DOHH2 (cell line): Measurements from ENCODE around the gene TSHZ2.

Experiments
- H3F3A ChIP-seq: fragments of 200-600 bp; sonication (generic), shearing (Covaris generic); 2 replicates; pipeline ENCODE4 v1.6.0; 2016; ENCODE audit warnings: antibody characterized with exemption, mild to moderate bottlenecking; ENCODE audit not compliant: control insufficient read depth, insufficient read depth
- H3K27ac ChIP-seq: fragments of 200-600 bp; sonication (generic); 2 replicates; pipeline ENCODE4 v1.5.1; 2014; ENCODE audit warnings: low read depth, mild to moderate bottlenecking, low read length, moderate library complexity
- H3K27me3 ChIP-seq: fragments of 200-600 bp; sonication (generic); 2 replicates; pipeline ENCODE4 v1.6.1; 2014; ENCODE audit warnings: mild to moderate bottlenecking, low read length, mixed read lengths; ENCODE audit not compliant: control insufficient read depth
- H3K36me3 ChIP-seq: fragments of 200-600 bp; sonication (generic); 2 replicates; pipeline ENCODE4 v1.6.1; 2014; ENCODE audit warnings: mild to moderate bottlenecking, low read length, moderate library complexity, mixed read lengths; ENCODE audit not compliant: control insufficient read depth
- H3K4me1 ChIP-seq: fragments of 200-600 bp; sonication (generic); 2 replicates; pipeline ENCODE4 v1.6.1; 2014; ENCODE audit warnings: mild to moderate bottlenecking, low read length, mixed read lengths; ENCODE audit not compliant: control insufficient read depth
- H3K4me2 ChIP-seq: fragments of 200-600 bp; sonication (generic); 2 replicates; pipeline ENCODE4 v1.6.0; 2014; ENCODE audit warnings: mild to moderate bottlenecking, low read length, moderate library complexity
- H3K4me3 ChIP-seq: fragments of 200-600 bp; sonication (generic); 2 replicates; pipeline ENCODE4 v1.5.1; 2014; ENCODE audit warnings: mild to moderate bottlenecking, low read length, mixed read lengths
- H3K79me2 ChIP-seq: fragments of 200-600 bp; sonication (generic); 2 replicates; pipeline ENCODE4 v1.6.1; 2014; ENCODE audit warnings: mild to moderate bottlenecking, low read length, mixed read lengths; ENCODE audit not compliant: control insufficient read depth
- H3K9me2 ChIP-seq: fragments of 200-600 bp; sonication (generic); replicated peaks from 2 replicates; pipeline ENCODE4 v1.6.1; 2014; ENCODE audit warnings: mild to moderate bottlenecking, low read length, mixed read lengths; ENCODE audit not compliant: control insufficient read depth
- H3K9me3 ChIP-seq: fragments of 200-600 bp; sonication (generic); 2 replicates; pipeline ENCODE4 v1.6.1; 2014; ENCODE audit warnings: antibody characterized with exemption, low read length, mixed read lengths; ENCODE audit not compliant: control insufficient read depth, insufficient read depth
- H4K20me1 ChIP-seq: fragments of 200-600 bp; sonication (generic); 2 replicates; pipeline ENCODE4 v1.6.0; 2014; ENCODE audit warnings: low read depth, mild to moderate bottlenecking, antibody characterized with exemption, low read length, moderate library complexity; ENCODE audit not compliant: control insufficient read depth, insufficient read depth
- EZH2phosphoT487 ChIP-seq: fragments of 200-600 bp; sonication (generic); IDR thresholded peaks from 2 replicates; pipeline ENCODE4 v1.6.1; 2017; ENCODE audit warnings: borderline replicate concordance, mild to moderate bottlenecking, antibody characterized with exemption, low read length, moderate library complexity, mixed read lengths
- TF ChIP-seq, protein P1 (sequence below): fragments of 200-600 bp; sonication (generic); IDR thresholded peaks from one replicate; pipeline ENCODE4 v1.5.1; 2014; ENCODE audit warnings: antibody characterized with exemption, mild to moderate bottlenecking, low read depth, low read length; ENCODE audit not compliant: poor library complexity, severe bottlenecking

The TSHZ2 gene

GRCh38 chr20:53283597-53283996, 311.4 kb downstream of the TSHZ2 start:
- TF ChIP-seq, protein P1, sequence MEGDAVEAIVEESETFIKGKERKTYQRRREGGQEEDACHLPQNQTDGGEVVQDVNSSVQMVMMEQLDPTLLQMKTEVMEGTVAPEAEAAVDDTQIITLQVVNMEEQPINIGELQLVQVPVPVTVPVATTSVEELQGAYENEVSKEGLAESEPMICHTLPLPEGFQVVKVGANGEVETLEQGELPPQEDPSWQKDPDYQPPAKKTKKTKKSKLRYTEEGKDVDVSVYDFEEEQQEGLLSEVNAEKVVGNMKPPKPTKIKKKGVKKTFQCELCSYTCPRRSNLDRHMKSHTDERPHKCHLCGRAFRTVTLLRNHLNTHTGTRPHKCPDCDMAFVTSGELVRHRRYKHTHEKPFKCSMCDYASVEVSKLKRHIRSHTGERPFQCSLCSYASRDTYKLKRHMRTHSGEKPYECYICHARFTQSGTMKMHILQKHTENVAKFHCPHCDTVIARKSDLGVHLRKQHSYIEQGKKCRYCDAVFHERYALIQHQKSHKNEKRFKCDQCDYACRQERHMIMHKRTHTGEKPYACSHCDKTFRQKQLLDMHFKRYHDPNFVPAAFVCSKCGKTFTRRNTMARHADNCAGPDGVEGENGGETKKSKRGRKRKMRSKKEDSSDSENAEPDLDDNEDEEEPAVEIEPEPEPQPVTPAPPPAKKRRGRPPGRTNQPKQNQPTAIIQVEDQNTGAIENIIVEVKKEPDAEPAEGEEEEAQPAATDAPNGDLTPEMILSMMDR, result no peak
- no peak for TF ChIP-seq EZH2phosphoT487
- Histone ChIP-seq H3K27me3 (no peaks in the 10 kb centered on the region), H3K4me3 (no peak overlapping the region), H3K4me2 (no peak overlapping the region), H3K4me1 (no peaks in the 10 kb centered on the region), H3K9me3 (no peaks in the 10 kb centered on the region), H4K20me1 (no peaks in the 10 kb centered on the region), H3K79me2 (no peaks in the 10 kb centered on the region), H3K9me2 (no peaks in the 10 kb centered on the region), H3K27ac (no peak overlapping the region), H3F3A (no peaks in the 10 kb centered on the region), H3K36me3 (no peaks in the 10 kb centered on the region)

- Histone ChIP-seq H3K9me2 (no peaks in the 10 kb centered on the region), H3K9me3 (no peaks in the 10 kb centered on the region), H3F3A (no peaks in the 10 kb centered on the region), H3K27me3 (no peaks in the 10 kb centered on the region), H3K27ac (no peak overlapping the region), H3K36me3 (no peaks in the 10 kb centered on the region), H3K4me3 (no peak overlapping the region), H3K4me1 (no peaks in the 10 kb centered on the region), H3K4me2 (no peak overlapping the region), H3K79me2 (no peaks in the 10 kb centered on the region), H4K20me1 (no peaks in the 10 kb centered on the region)
- TF ChIP-seq, protein P1, result no peak
- TF ChIP-seq EZH2phosphoT487, result no peak
Measured at GRCh38 chr20:53284256-53284655, 312.1 kb downstream of the TSHZ2 start.

GRCh38 chr20:53284696-53285095, 312.5 kb downstream of the TSHZ2 start:
- TF ChIP-seq, protein P1, result no peak
- TF ChIP-seq EZH2phosphoT487, result no peak
- H3K9me3 ChIP-seq, result no peaks in the 10 kb centered on the region
- no peak overlapping the region for H3K4me2 ChIP-seq
- no peaks in the 10 kb centered on the region for H3K4me1 ChIP-seq
- no peaks in the 10 kb centered on the region for H3K9me2 ChIP-seq
- no peaks in the 10 kb centered on the region for H3K27me3 ChIP-seq
- no peaks in the 10 kb centered on the region for H3K36me3 ChIP-seq
- H3K4me3 ChIP-seq, result no peak overlapping the region
- H3K79me2 ChIP-seq, result no peaks in the 10 kb centered on the region
- H4K20me1 ChIP-seq, result no peaks in the 10 kb centered on the region
- no peaks in the 10 kb centered on the region for H3F3A ChIP-seq
- H3K27ac ChIP-seq, result no peak overlapping the region
